Upper lobe of right lung (tissue), 1 donor: ENCODE results near the gene GET4. TPM values are rescaled to one million over a fixed set of nuclear protein-coding genes. Genes with fewer than 3 reads are reported as not detected.
A peak's percentile ranks its signal among the peaks of the same experiment; 100 is the strongest.

Experiments used
- ATAC-seq: fragments of 200-7000 bp; cut with Tn5 transposase; one replicate; pipeline ENCODE4 v1.9.1; 2020; ENCODE audit warnings: mild to moderate bottlenecking, moderate library complexity
- DNase-seq: peaks from one replicate; pipeline ENCODE4 v3.0.0-alpha.2; 2020
- H3K27ac ChIP-seq: fragments of 200-600 bp; one replicate; pipeline ENCODE4 v1.8.0; 2022
- H3K27me3 ChIP-seq: fragments of 200-600 bp; one replicate; pipeline ENCODE4 v1.8.0; 2022; ENCODE audit warnings: mild to moderate bottlenecking
- H3K36me3 ChIP-seq: fragments of 200-600 bp; one replicate; pipeline ENCODE4 v1.8.0; 2022
- H3K4me1 ChIP-seq: fragments of 200-600 bp; one replicate; pipeline ENCODE4 v1.8.0; 2022
- H3K4me3 ChIP-seq: fragments of 200-600 bp; one replicate; pipeline ENCODE4 v1.8.0; 2022; ENCODE audit warnings: mild to moderate bottlenecking
- H3K9me3 ChIP-seq: fragments of 200-600 bp; one replicate; pipeline ENCODE4 v1.8.0; 2022
- CTCF ChIP-seq: fragments of 200-600 bp; IDR thresholded peaks from one replicate; pipeline ENCODE4 v1.8.0; 2022; ENCODE audit warnings: antibody characterized with exemption
- intact Hi-C: fragments of 100-400 bp; cut with DNase I; formaldehyde crosslinking; loops from one replicate; pipeline ENCODE4 v1.11.0; 2022
- total RNA-seq: library from RNA; stranded (reverse); fragmentation: NEBNext Ultra II Directional; extraction: Animal tissue kit (Norgen Biotek cat#: 25700); gene quantifications from one replicate; pipeline ENCODE4 v1.2.1, GENCODE V29; 2021
- donor health status: DM: no; HTN: yes; CAD: no; lungs with severe emphysema.

Gene GET4
- total RNA-seq, 1 donor from 2014 or later = 35.1 TPM

- Histone ChIP-seq H3K36me3 (no peaks in the 10 kb centered on the region), H3K27ac (no peak overlapping the region), H3K4me3 (no peak overlapping the region), H3K4me1 (no peaks in the 10 kb centered on the region), H3K27me3 (no peaks in the 10 kb centered on the region), H3K9me3 (no peaks in the 10 kb centered on the region)
- no peak for DNase-seq
- no peak for ATAC-seq
- TF ChIP-seq CTCF = no peak
- intact Hi-C loops = no loop called here
Measured at GRCh38 chr7:915291-916218, 39.2 kb downstream of the GET4 start.

GRCh38 chr7:916291-916941 lies 40.1 kb downstream of the GET4 start:
- H3K9me3 ChIP-seq = no peaks in the 10 kb centered on the region
- H3K4me1 ChIP-seq = no peaks in the 10 kb centered on the region
- intact Hi-C loops = no loop called here
- no peaks in the 10 kb centered on the region for H3K27me3 ChIP-seq
- no peak for TF ChIP-seq CTCF
- no peaks in the 10 kb centered on the region for H3K36me3 ChIP-seq
- DNase-seq (peak; percentile 61), ATAC-seq (no peak)
- H3K27ac ChIP-seq = no peak overlapping the region
- no peak overlapping the region for H3K4me3 ChIP-seq

DNA sequence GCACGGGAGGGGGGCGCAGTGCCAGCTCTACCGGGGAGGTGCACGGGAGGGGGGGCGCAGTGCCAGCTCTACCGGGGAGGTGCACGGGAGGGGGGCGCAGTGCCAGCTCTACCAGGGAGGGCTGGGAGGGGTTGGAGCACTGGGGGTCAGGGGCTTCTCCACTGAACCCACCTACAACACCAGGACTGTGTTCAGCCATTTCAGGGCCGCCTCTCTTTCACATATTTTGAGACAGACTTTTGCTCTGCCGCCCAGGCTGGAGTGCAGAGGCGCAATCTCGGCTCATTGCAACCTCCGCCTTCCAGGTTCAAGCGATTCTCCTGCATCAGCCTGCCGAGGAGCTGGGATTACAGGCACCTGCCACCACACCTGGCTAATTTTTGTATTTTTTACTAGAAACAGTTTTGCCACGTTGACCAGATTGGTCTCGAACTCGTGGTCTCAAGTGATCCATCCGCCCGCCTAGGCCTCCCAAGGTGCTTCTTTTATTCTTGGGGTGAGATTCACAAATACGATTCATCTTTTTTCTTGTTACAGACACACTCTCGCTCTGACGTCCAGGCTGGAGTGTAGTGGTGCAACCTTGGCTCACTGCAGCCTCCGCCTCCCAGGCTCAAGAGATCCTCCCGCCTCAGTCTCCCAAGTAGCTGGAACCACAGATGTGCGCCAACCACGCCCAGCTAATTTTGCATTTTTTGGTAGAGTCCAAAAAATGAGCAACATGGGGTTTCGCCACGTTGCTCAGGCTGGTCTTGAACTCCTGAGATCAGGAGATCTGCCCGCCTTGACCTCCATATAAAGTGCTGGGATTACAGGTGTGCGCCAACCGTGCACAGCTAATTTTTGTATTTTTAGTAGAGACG lies 41.1 kb downstream of the GET4 start:
- Histone ChIP-seq H3K4me1 (peaks cover 3% of the 10 kb centered on the region), H3K36me3 (no peaks in the 10 kb centered on the region), H3K27ac (no peak overlapping the region), H3K9me3 (no peaks in the 10 kb centered on the region), H3K27me3 (no peaks in the 10 kb centered on the region), H3K4me3 (no peak overlapping the region)
- DNase-seq = peak; percentile 31
- intact Hi-C loops = no loop called here
- no peak for TF ChIP-seq CTCF
- ATAC-seq = no peak

GRCh38 chr7:918118-918425 lies 41.7 kb downstream of the GET4 start:
- no peak overlapping the region for H3K27ac ChIP-seq
- ATAC-seq = no peak
- intact Hi-C loops = no loop called here
- TF ChIP-seq CTCF = no peak
- no peak overlapping the region for H3K4me3 ChIP-seq
- no peaks in the 10 kb centered on the region for H3K9me3 ChIP-seq
- H3K27me3 ChIP-seq = no peaks in the 10 kb centered on the region
- peak; percentile 29 for DNase-seq
- H3K4me1 ChIP-seq = peaks cover 3% of the 10 kb centered on the region
- no peaks in the 10 kb centered on the region for H3K36me3 ChIP-seq

DNA sequence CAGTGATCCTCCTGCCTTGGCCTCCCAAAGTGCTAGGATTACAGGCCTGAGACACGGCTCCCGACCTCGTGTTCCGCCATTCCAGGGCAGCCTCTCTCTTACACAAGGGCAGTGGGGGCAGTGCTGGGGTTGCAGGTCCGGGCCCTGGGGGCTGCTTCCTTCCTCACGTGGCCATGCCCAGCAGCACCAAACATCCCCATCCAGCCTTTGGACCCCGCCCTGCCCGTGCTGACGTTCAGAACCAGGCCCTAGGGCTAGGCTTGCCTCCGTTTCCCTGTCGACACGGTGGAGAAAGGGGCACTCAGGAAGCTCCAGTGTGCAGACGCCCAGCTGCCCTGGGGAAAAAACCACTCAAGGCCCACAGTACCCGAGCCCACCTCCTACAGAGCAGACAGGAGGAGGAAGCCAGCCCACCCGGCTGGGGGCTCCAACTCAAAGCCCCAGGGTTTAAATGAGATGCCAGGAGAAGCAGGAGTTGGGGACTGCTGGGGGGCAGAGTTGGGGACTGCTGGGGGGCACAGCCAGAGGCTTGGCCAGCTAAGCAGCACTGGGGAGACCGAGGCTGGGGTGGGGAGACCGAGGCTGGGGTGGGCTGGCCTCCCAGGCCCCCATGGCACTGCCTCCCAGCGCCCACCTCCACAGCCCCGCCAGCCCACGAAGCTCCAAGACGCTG lies 42.2 kb downstream of the GET4 start:
- intact Hi-C loops = no loop called here
- no peak for TF ChIP-seq CTCF
- no peaks in the 10 kb centered on the region for H3K36me3 ChIP-seq
- ATAC-seq (no peak), DNase-seq (peak; percentile 48)
- H3K27me3 ChIP-seq = no peaks in the 10 kb centered on the region
- peaks cover 7% of the 10 kb centered on the region for H3K4me1 ChIP-seq
- no peaks in the 10 kb centered on the region for H3K9me3 ChIP-seq
- no peak overlapping the region for H3K4me3 ChIP-seq
- no peak overlapping the region for H3K27ac ChIP-seq
